GM18526 (cell line): ENCODE results near the gene MISP.

ENCODE experiments used
- POLR2A ChIP-seq: IDR thresholded peaks from 3 replicates; pipeline ENCODE4 v1.6.1; 2011; ENCODE audit not compliant: insufficient read length; ENCODE audit errors: extremely low read depth

Gene MISP

GRCh38 chr19:756821-757688 lies 6.1 kb downstream of the MISP start:
- TF ChIP-seq POLR2A, result no peak

GRCh38 chr19:757811-758668 lies 7.1 kb downstream of the MISP start:
- no peak for TF ChIP-seq POLR2A

- no peak for TF ChIP-seq POLR2A
Measured at GRCh38 chr19:763181-763580, 12.3 kb downstream of the MISP start.

- no peak for TF ChIP-seq POLR2A
Measured at GRCh38 chr19:763869-764268, 13.0 kb downstream of the MISP start.

- TF ChIP-seq POLR2A, result no peak
Measured at GRCh38 chr19:764301-764700, 13.4 kb downstream of the MISP start.

GRCh38 chr19:765179-765738 lies 14.3 kb downstream of the MISP start:
- no peak for TF ChIP-seq POLR2A

GRCh38 chr19:768424-768823 lies 17.5 kb downstream of the MISP start:
- TF ChIP-seq POLR2A, result no peak

- no peak for TF ChIP-seq POLR2A
Measured at GRCh38 chr19:769616-770015, 18.7 kb downstream of the MISP start.

GRCh38 chr19:771332-771785 lies 20.4 kb downstream of the MISP start:
- no peak for TF ChIP-seq POLR2A

- no peak for TF ChIP-seq POLR2A
Measured at GRCh38 chr19:772063-772462, 21.2 kb downstream of the MISP start.

- no peak for TF ChIP-seq POLR2A
Measured at GRCh38 chr19:772730-773436, 22.0 kb downstream of the MISP start.

GRCh38 chr19:776549-776948 lies 25.6 kb downstream of the MISP start:
- TF ChIP-seq POLR2A, result no peak

GRCh38 chr19:778910-779653 lies 28.2 kb downstream of the MISP start:
- no peak for TF ChIP-seq POLR2A

GRCh38 chr19:780935-781334 lies 30.0 kb downstream of the MISP start:
- no peak for TF ChIP-seq POLR2A
